Hepatocyte (in vitro differentiated cells): ENCODE results near the gene DUSP21. TPM values are rescaled to one million over a fixed set of nuclear protein-coding genes. Genes with fewer than 3 reads are reported as not detected.
"Not testable (repeated sequence)": the region's sequence is repeated elsewhere in the genome, so short reads cannot be mapped to it uniquely, and the experiment has no call there.

ENCODE experiments used
- DNase-seq: peaks from one replicate; pipeline ENCODE4 v3.0.0-alpha.2; 2016; ENCODE audit warnings: low spot score
- H2AFZ ChIP-seq: fragments of 200-600 bp; sonication (generic); 2 replicates; pipeline ENCODE4 v1.6.0; 2016; ENCODE audit warnings: antibody characterized with exemption, mild to moderate bottlenecking
- H3K27ac ChIP-seq: fragments of 200-600 bp; sonication (generic); 2 replicates; pipeline ENCODE4 v1.5.1; 2016; ENCODE audit warnings: mild to moderate bottlenecking
- H3K27me3 ChIP-seq: fragments of 200-600 bp; sonication (generic); 2 replicates; pipeline ENCODE4 v1.6.1; 2016
- H3K36me3 ChIP-seq: fragments of 200-600 bp; sonication (generic); replicated peaks from 2 replicates; pipeline ENCODE4 v1.5.1; 2016; ENCODE audit warnings: low read depth; ENCODE audit not compliant: insufficient read depth
- H3K4me1 ChIP-seq: fragments of 200-600 bp; sonication (generic); 2 replicates; pipeline ENCODE4 v1.5.1; 2016; ENCODE audit warnings: mild to moderate bottlenecking, moderate library complexity; ENCODE audit not compliant: insufficient read depth
- H3K4me2 ChIP-seq: fragments of 200-600 bp; sonication (generic); 2 replicates; pipeline ENCODE4 v1.6.0; 2016
- H3K4me3 ChIP-seq: fragments of 200-600 bp; sonication (generic); 2 replicates; pipeline ENCODE4 v1.5.1; 2016; ENCODE audit warnings: mild to moderate bottlenecking
- H3K79me2 ChIP-seq: fragments of 200-600 bp; sonication (generic); 2 replicates; pipeline ENCODE4 v1.6.0; 2017; ENCODE audit warnings: mild to moderate bottlenecking
- H3K9me2 ChIP-seq: fragments of 200-600 bp; sonication (generic); replicated peaks from 2 replicates; pipeline ENCODE4 v1.6.0; 2017; ENCODE audit warnings: mild to moderate bottlenecking; ENCODE audit not compliant: insufficient read depth
- H3K9me3 ChIP-seq: fragments of 200-600 bp; sonication (generic); 2 replicates; pipeline ENCODE4 v1.5.1; 2016; ENCODE audit warnings: low read depth, mild to moderate bottlenecking
- H4K20me1 ChIP-seq: fragments of 200-600 bp; sonication (generic); 2 replicates; pipeline ENCODE4 v1.6.0; 2016; ENCODE audit warnings: mild to moderate bottlenecking; ENCODE audit not compliant: insufficient read depth, poor library complexity, severe bottlenecking
- EZH2 ChIP-seq: fragments of 200-600 bp; sonication (generic); IDR thresholded peaks from 2 replicates; pipeline ENCODE4 v1.6.1; 2016; ENCODE audit warnings: antibody characterized with exemption, mild to moderate bottlenecking, borderline replicate concordance
- EZH2phosphoT487 ChIP-seq: fragments of 200-600 bp; sonication (generic); IDR thresholded peaks from one replicate; pipeline ENCODE4 v1.6.1; 2018; ENCODE audit warnings: antibody characterized with exemption, mild to moderate bottlenecking, low read depth, moderate library complexity; ENCODE audit not compliant: unreplicated experiment, severe bottlenecking
- WGBS: methylation state at CpG from one replicate; pipeline ENCODE4 v1.1.6; 2016; ENCODE audit warnings: low lambda C conversion rate; ENCODE audit errors: missing lambda C conversion rate; 5-methylcytosine and 5-hydroxymethylcytosine counted together
- polyA plus RNA-seq: library from polyadenylated mRNA; unstranded; fragments of >200 nt; fragmentation: Nextera tagmentation; extraction: Ambion mirVana; gene quantifications from 2 replicates; pipeline ENCODE4 v1.2.1, GENCODE V29; 2016
- total RNA-seq: library from RNA; depleted of rRNA; stranded (reverse); fragments of >200 nt; gene quantifications from 2 replicates; pipeline ENCODE4 v1.2.3, GENCODE V29; 2014
- TF ChIP-seq, protein P1 (sequence below): fragments of 200-600 bp; sonication (generic); IDR thresholded peaks from 2 replicates; pipeline ENCODE4 v1.5.1; 2016; ENCODE audit warnings: antibody characterized with exemption, mild to moderate bottlenecking; ENCODE audit not compliant: poor library complexity

Gene DUSP21
- total and polyA plus RNA-seq, 2 experiments from 2014 or later, result not detected

DNA sequence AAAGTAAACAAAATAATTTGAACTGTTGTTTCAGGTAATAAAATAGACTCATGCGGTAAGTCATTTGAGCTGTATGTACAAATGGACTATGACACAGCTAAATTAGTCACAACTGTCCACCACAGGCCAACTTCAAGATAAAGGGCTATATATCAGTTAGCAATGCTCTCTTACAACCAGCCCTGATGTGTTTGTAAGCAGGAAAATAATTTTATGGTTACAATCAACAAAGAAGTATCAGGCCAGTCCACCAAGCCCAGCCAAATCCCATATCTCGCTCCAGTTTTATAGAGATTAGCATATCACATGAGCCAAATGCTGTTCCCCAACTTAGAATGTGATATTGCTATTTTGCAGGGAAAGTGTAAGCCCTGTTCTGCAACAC, 511 bp upstream of the DUSP21 start:
- WGBS, result 67% methylated on average over 2 of the region's 2 CpGs
- Histone ChIP-seq H4K20me1 (no peaks in the 10 kb centered on the region), H3K4me2 (no peak overlapping the region), H3K79me2 (no peaks in the 10 kb centered on the region), H2AFZ (no peak overlapping the region), H3K4me3 (no peak overlapping the region), H3K9me3 (no peaks in the 10 kb centered on the region), H3K27ac (peak overlapping the region; percentile 17), H3K9me2 (no peaks in the 10 kb centered on the region), H3K27me3 (no peaks in the 10 kb centered on the region), H3K4me1 (no peaks in the 10 kb centered on the region), H3K36me3 (no peaks in the 10 kb centered on the region)
- TF ChIP-seq EZH2 (no peak), EZH2phosphoT487 (no peak)
- TF ChIP-seq, protein P1, sequence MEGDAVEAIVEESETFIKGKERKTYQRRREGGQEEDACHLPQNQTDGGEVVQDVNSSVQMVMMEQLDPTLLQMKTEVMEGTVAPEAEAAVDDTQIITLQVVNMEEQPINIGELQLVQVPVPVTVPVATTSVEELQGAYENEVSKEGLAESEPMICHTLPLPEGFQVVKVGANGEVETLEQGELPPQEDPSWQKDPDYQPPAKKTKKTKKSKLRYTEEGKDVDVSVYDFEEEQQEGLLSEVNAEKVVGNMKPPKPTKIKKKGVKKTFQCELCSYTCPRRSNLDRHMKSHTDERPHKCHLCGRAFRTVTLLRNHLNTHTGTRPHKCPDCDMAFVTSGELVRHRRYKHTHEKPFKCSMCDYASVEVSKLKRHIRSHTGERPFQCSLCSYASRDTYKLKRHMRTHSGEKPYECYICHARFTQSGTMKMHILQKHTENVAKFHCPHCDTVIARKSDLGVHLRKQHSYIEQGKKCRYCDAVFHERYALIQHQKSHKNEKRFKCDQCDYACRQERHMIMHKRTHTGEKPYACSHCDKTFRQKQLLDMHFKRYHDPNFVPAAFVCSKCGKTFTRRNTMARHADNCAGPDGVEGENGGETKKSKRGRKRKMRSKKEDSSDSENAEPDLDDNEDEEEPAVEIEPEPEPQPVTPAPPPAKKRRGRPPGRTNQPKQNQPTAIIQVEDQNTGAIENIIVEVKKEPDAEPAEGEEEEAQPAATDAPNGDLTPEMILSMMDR, result no peak
- DNase-seq, result no peak

DNA sequence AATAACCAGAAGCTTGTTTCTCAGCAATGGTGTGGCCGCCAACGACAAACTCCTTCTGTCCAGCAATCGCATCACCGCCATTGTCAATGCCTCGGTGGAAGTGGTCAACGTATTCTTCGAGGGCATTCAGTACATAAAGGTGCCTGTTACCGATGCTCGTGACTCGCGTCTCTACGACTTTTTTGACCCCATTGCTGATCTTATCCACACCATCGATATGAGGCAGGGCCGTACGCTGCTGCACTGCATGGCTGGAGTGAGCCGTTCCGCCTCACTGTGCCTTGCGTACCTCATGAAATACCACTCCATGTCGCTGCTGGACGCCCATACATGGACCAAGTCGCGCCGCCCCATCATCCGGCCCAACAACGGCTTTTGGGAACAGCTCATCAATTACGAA, 383 bp downstream of the DUSP21 start:
- TF ChIP-seq, protein P1, result no peak
- TF ChIP-seq EZH2phosphoT487, result no peak
- TF ChIP-seq EZH2, result no peak
- WGBS, result 93% methylated on average over 26 of the region's 26 CpGs
- H3K4me2 ChIP-seq, result no peak overlapping the region

DNA sequence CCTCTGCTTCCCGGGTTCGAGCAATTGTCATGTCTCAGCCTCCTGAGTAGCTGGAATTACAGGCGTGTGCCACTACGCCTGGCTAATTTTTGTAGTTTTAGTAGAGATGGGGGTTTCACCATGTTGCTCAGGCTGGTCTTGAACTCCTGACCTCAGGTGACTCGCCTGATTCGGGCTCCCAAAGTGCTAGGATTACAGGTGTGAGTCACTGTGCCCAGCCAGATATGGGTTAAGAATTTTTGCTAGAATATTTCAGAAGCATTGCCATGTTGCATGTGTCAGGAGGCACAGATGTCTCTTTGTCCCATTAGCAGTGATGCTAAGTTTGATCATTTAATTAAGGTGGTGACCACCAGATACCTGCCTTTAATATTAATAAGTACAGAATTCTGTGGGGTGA, 7.1 kb downstream of the DUSP21 start:
- not testable (repeated sequence) for H3K4me3 ChIP-seq, H3K9me3 ChIP-seq, H3K27ac ChIP-seq, H3K27me3 ChIP-seq, H3K36me3 ChIP-seq, H3K4me1 ChIP-seq, H3K79me2 ChIP-seq, H2AFZ ChIP-seq, H3K4me2 ChIP-seq, H4K20me1 ChIP-seq, H3K9me2 ChIP-seq, DNase-seq
- WGBS, result 81% methylated on average over 6 of the region's 6 CpGs

More for the DNA sequence above, 383 bp downstream of the DUSP21 start:
- Histone ChIP-seq H3K4me1 (no peaks in the 10 kb centered on the region), H2AFZ (no peak overlapping the region), H3K4me3 (no peak overlapping the region), H3K9me2 (no peaks in the 10 kb centered on the region), H3K79me2 (no peaks in the 10 kb centered on the region), H4K20me1 (no peaks in the 10 kb centered on the region), H3K27ac (no peak overlapping the region), H3K9me3 (no peaks in the 10 kb centered on the region), H3K27me3 (no peaks in the 10 kb centered on the region), H3K36me3 (no peaks in the 10 kb centered on the region)
- DNase-seq, result no peak

DNA sequence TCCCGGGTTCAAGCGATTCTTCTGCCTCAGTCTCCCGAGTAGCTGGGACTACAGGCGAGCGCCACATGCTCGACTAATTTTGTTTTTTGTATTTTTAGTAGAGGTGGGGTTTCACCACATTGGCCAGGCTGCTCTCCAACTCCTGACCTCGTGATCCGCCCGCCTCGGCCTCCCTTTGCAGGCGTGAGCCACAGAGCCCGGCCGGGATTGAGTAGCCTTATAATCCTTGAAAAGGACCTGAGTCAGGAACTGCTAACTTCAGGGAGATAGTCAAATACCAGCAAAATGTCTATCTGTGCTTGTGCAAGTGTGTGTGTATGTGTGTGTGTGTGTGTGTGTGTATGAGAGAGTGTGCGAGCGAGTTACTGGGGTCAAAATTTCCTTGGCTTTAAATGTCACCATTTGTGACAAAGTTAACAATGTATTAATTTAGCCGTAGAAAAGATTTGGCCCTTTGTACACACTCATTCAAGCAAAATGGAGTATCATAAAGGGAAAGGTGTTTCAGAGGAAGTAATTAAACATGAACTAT, 27.4 kb downstream of the DUSP21 start:
- Histone ChIP-seq H4K20me1 (peaks cover 15% of the 10 kb centered on the region), H3K4me3 (peak overlapping the region; percentile 61), H3K9me2 (no peaks in the 10 kb centered on the region), H3K27ac (peak overlapping the region; percentile 97), H3K79me2 (peaks cover 41% of the 10 kb centered on the region), H3K4me2 (peak overlapping the region; percentile 81), H3K4me1 (no peaks in the 10 kb centered on the region), H3K9me3 (no peaks in the 10 kb centered on the region), H3K36me3 (no peaks in the 10 kb centered on the region), H2AFZ (peak overlapping the region; percentile 50), H3K27me3 (no peaks in the 10 kb centered on the region)
- WGBS, result 79% methylated on average over 16 of the region's 16 CpGs
- no peak for TF ChIP-seq EZH2phosphoT487
- TF ChIP-seq EZH2, result no peak
- TF ChIP-seq, protein P1, result no peak
- peak; percentile 11 for DNase-seq
